Astrocyte of the cerebellum (primary cell): Measurements from ENCODE around the gene CSH1.
"Not testable (repeated sequence)": the region's sequence is repeated elsewhere in the genome, so short reads cannot be mapped to it uniquely, and the experiment has no call there.

Experiments
- DNase-seq: peaks from one replicate; pipeline ENCODE4 v3.0.0-alpha.2; 2011; ENCODE audit warnings: low read depth
- H3K4me3 ChIP-seq: 2 replicates; pipeline ENCODE4 v1.5.1; 2011; ENCODE audit warnings: mild to moderate bottlenecking, low read depth, low read length, moderate library complexity
- CTCF ChIP-seq: IDR thresholded peaks from 2 replicates; pipeline ENCODE4 v1.5.1; 2012; ENCODE audit warnings: low read length, low read depth, moderate library complexity, mild to moderate bottlenecking; ENCODE audit errors: missing control alignments
- in situ Hi-C: cut with HindIII; loops from 2 replicates; pipeline ENCODE4 v1.10.0; 2017; ENCODE audit warnings: low sequenced_read_pairs

CSH1 gene

GRCh38 chr17:63896524-63897354 lies at the start of gene CSH1:
CSH1 (minus strand) TSS chr17:63896574; CDS start chr17:63896511, 63 bp downstream.
- DNase-seq, H3K4me3 ChIP-seq, in situ Hi-C loops: not testable (repeated sequence)

- H3K4me3 ChIP-seq: no peak overlapping the region
- in situ Hi-C loops: no loop called here
- no peak for TF ChIP-seq CTCF
- no peak for DNase-seq
Observed at GRCh38 chr17:63945784-63946439, 49.5 kb upstream of the CSH1 start.

- H3K4me3 ChIP-seq: no peak overlapping the region
- no peak for TF ChIP-seq CTCF
- in situ Hi-C loops: loop anchor here (5.0 kb wide), 1 partner anchor 72 kb away; no protein-coding TSS in a partner anchor
- DNase-seq: no peak
Observed at GRCh38 chr17:63944736-63945499, 48.5 kb upstream of the CSH1 start.

GRCh38 chr17:63943745-63944144 lies 47.4 kb upstream of the CSH1 start:
- no peak overlapping the region for H3K4me3 ChIP-seq
- no peak for DNase-seq
- in situ Hi-C loops: loop anchor here (5.0 kb wide), 1 partner anchor 74 kb away; no protein-coding TSS in a partner anchor
- TF ChIP-seq CTCF: no peak

GRCh38 chr17:63942309-63942985 lies 46.1 kb upstream of the CSH1 start:
- no peak overlapping the region for H3K4me3 ChIP-seq
- no peak for TF ChIP-seq CTCF
- no peak for DNase-seq
- in situ Hi-C loops: loop anchor here (5.0 kb wide), 1 partner anchor 75 kb away; no protein-coding TSS in a partner anchor

GRCh38 chr17:63941751-63942150 lies 45.4 kb upstream of the CSH1 start:
- DNase-seq: no peak
- in situ Hi-C loops: loop anchor here (5.0 kb wide), 1 partner anchor 76 kb away; no protein-coding TSS in a partner anchor
- TF ChIP-seq CTCF: no peak
- no peak overlapping the region for H3K4me3 ChIP-seq
